C4-2B (cell line): ENCODE data around the gene CADM1.

Experiments used
- H3K27ac ChIP-seq: fragments of 450-650 bp; 2 replicates; pipeline ENCODE4 v1.5.1; 2017
- CTCF ChIP-seq: fragments of 450-650 bp; conservative IDR thresholded peaks from 2 replicates; pipeline ENCODE4 v1.5.1; 2017; ENCODE audit warnings: mild to moderate bottlenecking
- ZFX ChIP-seq: fragments of 450-650 bp; IDR thresholded peaks from 2 replicates; pipeline ENCODE4 v1.6.1; 2017

CADM1 gene

GRCh38 chr11:115215694-115216617, 288.3 kb downstream of the CADM1 start:
- no peak overlapping the region for H3K27ac ChIP-seq
- no peak for TF ChIP-seq ZFX
- TF ChIP-seq CTCF: peak; percentile 58

GRCh38 chr11:115214644-115215234, 289.5 kb downstream of the CADM1 start:
- no peak for TF ChIP-seq CTCF
- no peak for TF ChIP-seq ZFX
- no peak overlapping the region for H3K27ac ChIP-seq

- no peak for TF ChIP-seq CTCF
- H3K27ac ChIP-seq: no peak overlapping the region
Observed at GRCh38 chr11:115213007-115213406, 291.2 kb downstream of the CADM1 start.

- no peak overlapping the region for H3K27ac ChIP-seq
- TF ChIP-seq ZFX (no peak), CTCF (no peak)
Observed at GRCh38 chr11:115208808-115209259, 295.4 kb downstream of the CADM1 start.

- no peak overlapping the region for H3K27ac ChIP-seq
- TF ChIP-seq CTCF (no peak), ZFX (no peak)
Observed at GRCh38 chr11:115207916-115208315, 296.3 kb downstream of the CADM1 start.

- H3K27ac ChIP-seq: no peak overlapping the region
- TF ChIP-seq ZFX: no peak
Observed at GRCh38 chr11:115207166-115207591, 297.0 kb downstream of the CADM1 start.

GRCh38 chr11:115206365-115207022, 297.7 kb downstream of the CADM1 start:
- no peak overlapping the region for H3K27ac ChIP-seq
- no peak for TF ChIP-seq ZFX
- TF ChIP-seq CTCF: no peak
